Esophagus (tissue), 2 donors: ENCODE measurements around the gene ANK2. TPM values are rescaled to one million over a fixed set of nuclear protein-coding genes. Genes with fewer than 3 reads are reported as not detected.
A peak's percentile ranks its signal among the peaks of the same experiment; 100 is the strongest.

ENCODE experiments used
- H3K27ac ChIP-seq, 2 donors: one replicate each; pipeline ENCODE4 v1.5.1; 2013; ENCODE audit warnings: low read depth in 2 of 2, mild to moderate bottlenecking in 2 of 2, inconsistent platforms in 1 of 2, low read length in 1 of 2, moderate library complexity in 1 of 2
- H3K27me3 ChIP-seq, 2 donors: one replicate each; pipeline ENCODE4 v1.6.1; 2013; ENCODE audit warnings: low read length in 2 of 2, control low read depth in 1 of 2, mild to moderate bottlenecking in 1 of 2; ENCODE audit not compliant: insufficient read depth in 2 of 2, control insufficient read depth in 1 of 2
- H3K36me3 ChIP-seq, 2 donors: one replicate each; pipeline ENCODE4 v1.6.1; 2013; ENCODE audit warnings: low read length in 1 of 2; ENCODE audit not compliant: control insufficient read depth in 2 of 2, insufficient read depth in 2 of 2
- H3K4me1 ChIP-seq, 2 donors: one replicate each; pipeline ENCODE4 v1.6.1; 2013; ENCODE audit warnings: low read length in 1 of 2; ENCODE audit not compliant: control insufficient read depth in 2 of 2, insufficient read depth in 2 of 2
- H3K4me3 ChIP-seq, 2 donors: one replicate each; pipeline ENCODE4 v1.5.1; 2013; ENCODE audit warnings: low read length in 2 of 2, mild to moderate bottlenecking in 2 of 2, low read depth in 1 of 2, moderate library complexity in 1 of 2
- H3K9me3 ChIP-seq, 2 donors: one replicate each; pipeline ENCODE4 v1.6.1; 2013; ENCODE audit warnings: mild to moderate bottlenecking in 2 of 2, low read depth in 1 of 2, low read length in 1 of 2, moderate library complexity in 1 of 2; ENCODE audit not compliant: control insufficient read depth in 2 of 2, insufficient read depth in 1 of 2
- WGBS, 2 donors: extraction: QIAGEN DNeasy Blood & Tissue Kit; methylation state at CpG; one replicate each; pipeline ENCODE4 v1.1.7; 2013; 5-methylcytosine and 5-hydroxymethylcytosine counted together
- polyA plus RNA-seq, 2 donors: library from polyadenylated mRNA; stranded (reverse); fragments of 200-250 nt; gene quantifications; one replicate each; pipeline ENCODE4 v1.2.3, GENCODE V29; 2013
- donor health status: healthy with polysubstance abuse.
- donor health status: Bipolar disorder and iron deficiency.

The ANK2 gene
- polyA plus RNA-seq, 2 donors, result 0.51 to 1.4 TPM

- Histone ChIP-seq H3K36me3 (no peaks in the 10 kb centered on the region), H3K4me1 (no peaks in the 10 kb centered on the region), H3K27ac (no peak overlapping the region), H3K27me3 (no peaks in the 10 kb centered on the region), H3K9me3 (no peaks in the 10 kb centered on the region), H3K4me3 (no peak overlapping the region)
- 82 to 87% methylated on average over 1 of the region's 1 CpG for WGBS, 2 donors
These were observed 76.0 kb downstream of the ANK2 start for GRCh38 chr4:113125418-113125817.

- no peaks in the 10 kb centered on the region for H3K9me3 ChIP-seq
- no peak overlapping the region for H3K4me3 ChIP-seq
- H3K4me1 ChIP-seq, result no peaks in the 10 kb centered on the region
- no peaks in the 10 kb centered on the region for H3K36me3 ChIP-seq
- no peak overlapping the region for H3K27ac ChIP-seq
- no peaks in the 10 kb centered on the region for H3K27me3 ChIP-seq
These were observed 81.7 kb downstream of the ANK2 start for GRCh38 chr4:113131136-113131535.

GRCh38 chr4:113131621-113132020, 82.2 kb downstream of the ANK2 start:
- H3K4me3 ChIP-seq, result no peak overlapping the region
- H3K4me1 ChIP-seq, result no peaks in the 10 kb centered on the region
- H3K27me3 ChIP-seq, result no peaks in the 10 kb centered on the region
- no peak overlapping the region for H3K27ac ChIP-seq
- H3K36me3 ChIP-seq, result no peaks in the 10 kb centered on the region
- 53 to 62% methylated on average over 2 of the region's 2 CpGs for WGBS, 2 donors
- H3K9me3 ChIP-seq, result no peaks in the 10 kb centered on the region

- Histone ChIP-seq H3K4me1 (no peaks in the 10 kb centered on the region), H3K27ac (no peak overlapping the region), H3K9me3 (no peaks in the 10 kb centered on the region), H3K4me3 (no peak overlapping the region), H3K36me3 (no peaks in the 10 kb centered on the region), H3K27me3 (no peaks in the 10 kb centered on the region)
- 17 to 18% methylated on average over 3 of the region's 3 CpGs for WGBS, 2 donors
These were observed 92.5 kb downstream of the ANK2 start for GRCh38 chr4:113141901-113142346.

- no peak overlapping the region for H3K4me3 ChIP-seq
- no peaks in the 10 kb centered on the region for H3K4me1 ChIP-seq
- no peaks in the 10 kb centered on the region for H3K27me3 ChIP-seq
- H3K36me3 ChIP-seq, result no peaks in the 10 kb centered on the region
- no peaks in the 10 kb centered on the region for H3K9me3 ChIP-seq
- 72 to 82% methylated on average over 3 of the region's 3 CpGs for WGBS, 2 donors
- H3K27ac ChIP-seq, result no peak overlapping the region
These were observed 92.9 kb downstream of the ANK2 start for GRCh38 chr4:113142351-113142750.

GRCh38 chr4:113144091-113144490, 94.6 kb downstream of the ANK2 start:
- Histone ChIP-seq H3K4me3 (no peak overlapping the region), H3K27ac (no peak overlapping the region), H3K36me3 (no peaks in the 10 kb centered on the region), H3K4me1 (no peaks in the 10 kb centered on the region), H3K9me3 (no peaks in the 10 kb centered on the region), H3K27me3 (no peaks in the 10 kb centered on the region)
- 62 to 71% methylated on average over 2 of the region's 2 CpGs for WGBS, 2 donors

GRCh38 chr4:113145147-113145518, 95.7 kb downstream of the ANK2 start:
- H3K4me1 ChIP-seq, result no peaks in the 10 kb centered on the region
- H3K27me3 ChIP-seq, result no peaks in the 10 kb centered on the region
- no peak overlapping the region for H3K4me3 ChIP-seq
- H3K36me3 ChIP-seq, result no peaks in the 10 kb centered on the region
- H3K9me3 ChIP-seq, result no peaks in the 10 kb centered on the region
- H3K27ac ChIP-seq, result no peak overlapping the region
- 83 to 87% methylated on average over 1 of the region's 1 CpG for WGBS, 2 donors

GRCh38 chr4:113145519-113146291, 96.3 kb downstream of the ANK2 start:
- Histone ChIP-seq H3K9me3 (no peaks in the 10 kb centered on the region), H3K4me1 (no peaks in the 10 kb centered on the region), H3K27ac (no peak overlapping the region), H3K36me3 (no peaks in the 10 kb centered on the region), H3K27me3 (no peaks in the 10 kb centered on the region), H3K4me3 (no peak overlapping the region)
- 67% methylated on average over 8 of the region's 8 CpGs for WGBS, 2 donors

GRCh38 chr4:113146876-113147358, 97.5 kb downstream of the ANK2 start:
- 28 to 35% methylated on average over 10 of the region's 10 CpGs for WGBS, 2 donors
- Histone ChIP-seq H3K4me1 (no peaks in the 10 kb centered on the region), H3K9me3 (no peaks in the 10 kb centered on the region), H3K4me3 (peak overlapping the region in 1 of 2 donors; percentile 39), H3K36me3 (no peaks in the 10 kb centered on the region), H3K27ac (peak overlapping the region in 1 of 2 donors; percentile 22), H3K27me3 (no peaks in the 10 kb centered on the region)

- H3K4me3 ChIP-seq, result no peak overlapping the region
- no peaks in the 10 kb centered on the region for H3K27me3 ChIP-seq
- no peaks in the 10 kb centered on the region for H3K36me3 ChIP-seq
- no peaks in the 10 kb centered on the region for H3K9me3 ChIP-seq
- H3K27ac ChIP-seq, result no peak overlapping the region
- 38 to 45% methylated on average over 2 of the region's 2 CpGs for WGBS, 2 donors
- H3K4me1 ChIP-seq, result no peaks in the 10 kb centered on the region
These were observed 98.2 kb downstream of the ANK2 start for GRCh38 chr4:113147498-113148111.
